Measurements from ENCODE around the gene AFF3. TPM values are rescaled to one million over a fixed set of nuclear protein-coding genes. Genes with fewer than 3 reads are reported as not detected.

The AFF3 gene
- total RNA-seq, 1 donor from 2014 or later = 12.2 TPM

DNA sequence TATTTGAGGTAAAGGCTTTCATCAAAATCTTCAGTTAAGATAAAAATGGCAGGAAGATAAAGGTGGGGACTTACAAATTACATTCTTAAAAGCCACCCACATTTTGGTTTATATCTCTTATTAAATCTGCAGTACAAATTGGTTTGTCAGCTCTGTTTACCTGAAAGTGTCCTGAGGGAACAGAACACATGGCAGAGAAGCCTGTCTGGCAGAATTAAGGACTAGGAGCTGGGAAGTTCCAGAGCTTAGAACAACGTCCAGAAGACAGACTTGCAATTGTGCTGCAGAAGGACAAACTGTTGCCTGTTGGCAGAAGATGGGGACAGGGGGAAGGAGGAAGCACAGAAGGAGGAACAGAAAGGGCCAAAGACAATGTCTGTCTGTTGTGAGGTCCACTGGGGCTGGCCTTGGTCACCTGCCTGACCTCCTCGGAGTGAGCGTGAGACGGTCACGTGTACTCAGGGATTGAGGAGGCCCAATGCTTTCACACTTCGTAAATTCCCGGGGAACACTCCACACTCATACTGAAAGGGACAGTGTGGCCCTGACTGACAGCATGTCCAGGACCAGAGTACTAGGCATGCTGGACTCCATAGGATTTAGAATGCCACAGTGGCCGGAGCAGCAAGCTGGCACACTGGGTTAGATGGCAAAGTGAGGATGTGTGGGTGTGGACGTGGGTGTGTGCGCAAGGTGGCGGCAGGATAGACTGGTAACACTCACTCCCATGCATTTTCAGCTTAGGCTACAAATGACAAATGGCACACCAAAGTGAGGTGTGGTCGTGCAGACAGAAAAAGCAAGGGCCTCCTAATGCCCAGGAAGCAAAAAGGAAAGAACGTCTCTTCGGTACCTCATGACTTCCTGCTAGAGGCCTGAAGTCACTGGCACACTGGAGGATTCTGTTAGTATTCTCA lies 441.6 kb downstream of the AFF3 start:
- TF ChIP-seq, protein P1, sequence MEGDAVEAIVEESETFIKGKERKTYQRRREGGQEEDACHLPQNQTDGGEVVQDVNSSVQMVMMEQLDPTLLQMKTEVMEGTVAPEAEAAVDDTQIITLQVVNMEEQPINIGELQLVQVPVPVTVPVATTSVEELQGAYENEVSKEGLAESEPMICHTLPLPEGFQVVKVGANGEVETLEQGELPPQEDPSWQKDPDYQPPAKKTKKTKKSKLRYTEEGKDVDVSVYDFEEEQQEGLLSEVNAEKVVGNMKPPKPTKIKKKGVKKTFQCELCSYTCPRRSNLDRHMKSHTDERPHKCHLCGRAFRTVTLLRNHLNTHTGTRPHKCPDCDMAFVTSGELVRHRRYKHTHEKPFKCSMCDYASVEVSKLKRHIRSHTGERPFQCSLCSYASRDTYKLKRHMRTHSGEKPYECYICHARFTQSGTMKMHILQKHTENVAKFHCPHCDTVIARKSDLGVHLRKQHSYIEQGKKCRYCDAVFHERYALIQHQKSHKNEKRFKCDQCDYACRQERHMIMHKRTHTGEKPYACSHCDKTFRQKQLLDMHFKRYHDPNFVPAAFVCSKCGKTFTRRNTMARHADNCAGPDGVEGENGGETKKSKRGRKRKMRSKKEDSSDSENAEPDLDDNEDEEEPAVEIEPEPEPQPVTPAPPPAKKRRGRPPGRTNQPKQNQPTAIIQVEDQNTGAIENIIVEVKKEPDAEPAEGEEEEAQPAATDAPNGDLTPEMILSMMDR (IDR thresholded peaks at IDR 0.05; ENCODE audit: unreplicated experiment) = no peak

GRCh38 chr2:99698896-99699295 lies 443.5 kb downstream of the AFF3 start:
- TF ChIP-seq, protein P1 (IDR thresholded peaks at IDR 0.05; ENCODE audit: unreplicated experiment) = no peak
- no peak for DNase-seq (ENCODE audit: low spot score)
- Mint-ChIP-seq H3K36me3 (ENCODE audit: low read depth, unreplicated experiment) (no peaks in the 10 kb centered on the region), H3K27ac (ENCODE audit: unreplicated experiment) (no peak overlapping the region), H3K4me1 (ENCODE audit: unreplicated experiment) (peaks cover 7% of the 10 kb centered on the region), H3K9me3 (ENCODE audit: unreplicated experiment) (no peaks in the 10 kb centered on the region), H3K27me3 (ENCODE audit: unreplicated experiment) (no peaks in the 10 kb centered on the region), H3K4me3 (ENCODE audit: unreplicated experiment) (no peak overlapping the region)

More for the DNA sequence above, 441.6 kb downstream of the AFF3 start:
- Mint-ChIP-seq H3K4me1 (ENCODE audit: unreplicated experiment) (peaks cover 7% of the 10 kb centered on the region), H3K4me3 (ENCODE audit: unreplicated experiment) (no peak overlapping the region), H3K27me3 (ENCODE audit: unreplicated experiment) (no peaks in the 10 kb centered on the region), H3K9me3 (ENCODE audit: unreplicated experiment) (no peaks in the 10 kb centered on the region), H3K36me3 (ENCODE audit: low read depth, unreplicated experiment) (no peaks in the 10 kb centered on the region), H3K27ac (ENCODE audit: unreplicated experiment) (no peak overlapping the region)
- no peak for DNase-seq (ENCODE audit: low spot score)

GRCh38 chr2:99697811-99698568 lies 444.4 kb downstream of the AFF3 start:
- no peak overlapping the region for H3K4me3 Mint-ChIP-seq (ENCODE audit: unreplicated experiment)
- H3K36me3 Mint-ChIP-seq (ENCODE audit: low read depth, unreplicated experiment) = no peaks in the 10 kb centered on the region
- TF ChIP-seq, protein P1 (IDR thresholded peaks at IDR 0.05; ENCODE audit: unreplicated experiment) = no peak
- no peaks in the 10 kb centered on the region for H3K27me3 Mint-ChIP-seq (ENCODE audit: unreplicated experiment)
- no peak for DNase-seq (ENCODE audit: low spot score)
- no peak overlapping the region for H3K27ac Mint-ChIP-seq (ENCODE audit: unreplicated experiment)
- H3K9me3 Mint-ChIP-seq (ENCODE audit: unreplicated experiment) = no peaks in the 10 kb centered on the region
- H3K4me1 Mint-ChIP-seq (ENCODE audit: unreplicated experiment) = peaks cover 7% of the 10 kb centered on the region

GRCh38 chr2:99695944-99696253 lies 446.5 kb downstream of the AFF3 start:
- no peaks in the 10 kb centered on the region for H3K9me3 Mint-ChIP-seq (ENCODE audit: unreplicated experiment)
- TF ChIP-seq, protein P1 (IDR thresholded peaks at IDR 0.05; ENCODE audit: unreplicated experiment) = no peak
- peaks cover 5% of the 10 kb centered on the region for H3K4me1 Mint-ChIP-seq (ENCODE audit: unreplicated experiment)
- H3K27ac Mint-ChIP-seq (ENCODE audit: unreplicated experiment) = no peak overlapping the region
- DNase-seq (ENCODE audit: low spot score) = no peak
- H3K36me3 Mint-ChIP-seq (ENCODE audit: low read depth, unreplicated experiment) = no peaks in the 10 kb centered on the region
- H3K27me3 Mint-ChIP-seq (ENCODE audit: unreplicated experiment) = no peaks in the 10 kb centered on the region
- no peak overlapping the region for H3K4me3 Mint-ChIP-seq (ENCODE audit: unreplicated experiment)
